Stomach (tissue), 9 donors: Measurements from ENCODE around the gene PDE9A. TPM values are rescaled to one million over a fixed set of nuclear protein-coding genes. Genes with fewer than 3 reads are reported as not detected.

ENCODE experiments used
- DNase-seq, 2 donors: peaks; one replicate each; pipeline versions ENCODE4 v3.0.0 to v3.0.0-alpha.2; 2013 to 2019
- H3K27ac ChIP-seq, 5 donors: fragments of 200-600 bp in 4 of 5; sonication (generic) in 4 of 5; one replicate each; pipeline ENCODE4 v1.5.1; 2013 to 2019; ENCODE audit warnings: mild to moderate bottlenecking in 1 of 5, moderate library complexity in 1 of 5
- H3K27me3 ChIP-seq, 3 donors: fragments of 200-600 bp; sonication (generic); one replicate each; pipeline ENCODE4 v1.5.1; 2017 to 2019; ENCODE audit warnings: mixed run types in 1 of 3
- H3K36me3 ChIP-seq, 4 donors: fragments of 200-600 bp; sonication (generic); 1 replicate in 3 of 4; 2 replicates in 1 of 4; pipeline ENCODE4 v1.5.1; 2016 to 2019
- H3K4me1 ChIP-seq, 4 donors: fragments of 200-600 bp; sonication (generic); one replicate each; pipeline ENCODE4 v1.5.1; 2016 to 2019
- H3K4me3 ChIP-seq, 4 donors: fragments of 200-600 bp; sonication (generic) in 3 of 4; one replicate each; pipeline ENCODE4 v1.5.1; 2016 to 2019; ENCODE audit warnings: mild to moderate bottlenecking in 1 of 4
- H3K9me3 ChIP-seq, 4 donors: fragments of 200-600 bp; sonication (generic); one replicate each; pipeline ENCODE4 v1.5.1; 2016 to 2019
- EP300 ChIP-seq: sonication (generic); formaldehyde crosslinking; IDR thresholded peaks from one replicate; pipeline ENCODE4 v1.6.1; 2017; ENCODE audit warnings: antibody characterized with exemption
- POLR2A ChIP-seq, 4 donors: fragments of 450-650 bp; IDR thresholded peaks; one replicate each; pipeline ENCODE4 v1.6.1; 2016; ENCODE audit warnings: antibody characterized with exemption in 4 of 4, control low read depth in 2 of 4, mild to moderate bottlenecking in 1 of 4, moderate library complexity in 1 of 4
- POLR2AphosphoS5 ChIP-seq, 3 donors: sonication (generic); formaldehyde crosslinking; IDR thresholded peaks; one replicate each; pipeline ENCODE4 v1.6.1; 2016; ENCODE audit warnings: antibody characterized with exemption in 3 of 3
- WGBS, 5 donors: extraction: QIAGEN DNeasy Blood & Tissue Kit in 3 of 5; methylation state at CpG; one replicate each; pipeline versions ENCODE4 v1.1.5 to v1.1.7; 2013 to 2018; 5-methylcytosine and 5-hydroxymethylcytosine counted together
- intact Hi-C: fragments of 100-400 bp; cut with DNase I; formaldehyde crosslinking; loops from one replicate; pipeline ENCODE4 v1.15.1; 2023; ENCODE audit warnings: low total_unique reads
- polyA plus RNA-seq, 3 donors: library from polyadenylated mRNA; stranded (reverse); fragments of 200-250 nt; gene quantifications; one replicate each; pipeline ENCODE4 v1.2.3, GENCODE V29; 2013
- total RNA-seq, 5 donors: library from RNA; depleted of rRNA; stranded (reverse); fragments of >200 nt; gene quantifications; one replicate each; pipeline versions ENCODE4 v1.1.0 to v1.2.3, GENCODE V29; 2014 to 2016
- TF ChIP-seq, protein P1 (sequence below), 7 experiments: fragments of 450-650 bp in 4 of 7; fragments of 200-600 bp in 3 of 7; sonication (generic) in 3 of 7; IDR thresholded peaks; one replicate each; pipeline ENCODE4 v1.5.1; 2016 to 2019; ENCODE audit warnings: antibody characterized with exemption in 7 of 7, control low read depth in 2 of 7, mild to moderate bottlenecking in 1 of 7
- donor health status: healthy with polysubstance abuse.
- donor health status: Bipolar disorder and iron deficiency.
- donor health status: healthy.

Gene PDE9A
- total and polyA plus RNA-seq, 8 donors, result 6.4 to 77.1 (median 11.9) TPM

DNA sequence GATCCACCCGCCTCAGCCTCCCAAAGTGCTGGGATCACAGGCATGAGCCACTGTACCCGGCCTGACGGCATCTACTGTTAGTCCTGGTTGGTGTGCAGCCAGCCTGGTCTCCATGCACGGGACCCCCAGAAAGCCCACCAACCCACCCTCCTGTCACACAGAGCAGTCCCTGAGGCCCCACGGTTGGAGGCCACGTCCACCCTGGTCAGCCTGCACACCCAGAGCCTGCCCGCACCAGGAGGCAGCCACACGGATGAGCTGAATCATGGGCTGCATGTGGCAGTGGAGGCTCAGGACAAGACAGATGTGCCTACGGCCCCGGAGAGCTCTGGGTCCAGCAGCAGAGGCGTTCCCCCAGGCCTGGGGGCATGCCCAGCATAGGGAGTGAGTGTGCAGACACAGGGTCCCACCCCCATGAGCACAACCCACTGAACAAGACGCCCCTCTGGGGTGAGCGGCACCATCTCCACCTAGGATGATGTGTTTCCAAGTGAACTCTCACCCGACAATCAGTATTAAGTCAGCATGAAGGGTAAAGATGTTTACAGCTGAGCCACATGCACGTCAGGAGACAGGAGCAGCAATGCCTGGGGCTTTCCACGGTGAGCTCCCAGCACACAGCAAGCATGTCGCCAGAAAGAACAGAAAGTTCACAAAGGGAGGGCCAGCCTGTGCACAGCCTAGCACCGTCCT lies 123.8 kb downstream of the PDE9A start:
- no peak overlapping the region for H3K4me3 ChIP-seq
- no peak for DNase-seq
- intact Hi-C loops, result no loop called here
- TF ChIP-seq, protein P1, sequence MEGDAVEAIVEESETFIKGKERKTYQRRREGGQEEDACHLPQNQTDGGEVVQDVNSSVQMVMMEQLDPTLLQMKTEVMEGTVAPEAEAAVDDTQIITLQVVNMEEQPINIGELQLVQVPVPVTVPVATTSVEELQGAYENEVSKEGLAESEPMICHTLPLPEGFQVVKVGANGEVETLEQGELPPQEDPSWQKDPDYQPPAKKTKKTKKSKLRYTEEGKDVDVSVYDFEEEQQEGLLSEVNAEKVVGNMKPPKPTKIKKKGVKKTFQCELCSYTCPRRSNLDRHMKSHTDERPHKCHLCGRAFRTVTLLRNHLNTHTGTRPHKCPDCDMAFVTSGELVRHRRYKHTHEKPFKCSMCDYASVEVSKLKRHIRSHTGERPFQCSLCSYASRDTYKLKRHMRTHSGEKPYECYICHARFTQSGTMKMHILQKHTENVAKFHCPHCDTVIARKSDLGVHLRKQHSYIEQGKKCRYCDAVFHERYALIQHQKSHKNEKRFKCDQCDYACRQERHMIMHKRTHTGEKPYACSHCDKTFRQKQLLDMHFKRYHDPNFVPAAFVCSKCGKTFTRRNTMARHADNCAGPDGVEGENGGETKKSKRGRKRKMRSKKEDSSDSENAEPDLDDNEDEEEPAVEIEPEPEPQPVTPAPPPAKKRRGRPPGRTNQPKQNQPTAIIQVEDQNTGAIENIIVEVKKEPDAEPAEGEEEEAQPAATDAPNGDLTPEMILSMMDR (IDR thresholded peaks at IDR 0.05), result no peak
- no peak for TF ChIP-seq EP300
- no peak for TF ChIP-seq POLR2AphosphoS5 (IDR thresholded peaks at IDR 0.05)
- peaks cover 10 to 18% (median 14%) of the 10 kb centered on the region in 4 donors for H3K4me1 ChIP-seq
- no peaks in the 10 kb centered on the region for H3K9me3 ChIP-seq
- 81 to 87% (median 84%) methylated on average over 13 to 18 of the region's 18 CpGs for WGBS, 5 donors
- no peak overlapping the region for H3K27ac ChIP-seq
- H3K36me3 ChIP-seq, result peaks cover 0 to 44% (median 8%) of the 10 kb centered on the region in 4 donors
- H3K27me3 ChIP-seq, result peaks cover 0 to 47% (median 0%) of the 10 kb centered on the region in 3 donors

DNA sequence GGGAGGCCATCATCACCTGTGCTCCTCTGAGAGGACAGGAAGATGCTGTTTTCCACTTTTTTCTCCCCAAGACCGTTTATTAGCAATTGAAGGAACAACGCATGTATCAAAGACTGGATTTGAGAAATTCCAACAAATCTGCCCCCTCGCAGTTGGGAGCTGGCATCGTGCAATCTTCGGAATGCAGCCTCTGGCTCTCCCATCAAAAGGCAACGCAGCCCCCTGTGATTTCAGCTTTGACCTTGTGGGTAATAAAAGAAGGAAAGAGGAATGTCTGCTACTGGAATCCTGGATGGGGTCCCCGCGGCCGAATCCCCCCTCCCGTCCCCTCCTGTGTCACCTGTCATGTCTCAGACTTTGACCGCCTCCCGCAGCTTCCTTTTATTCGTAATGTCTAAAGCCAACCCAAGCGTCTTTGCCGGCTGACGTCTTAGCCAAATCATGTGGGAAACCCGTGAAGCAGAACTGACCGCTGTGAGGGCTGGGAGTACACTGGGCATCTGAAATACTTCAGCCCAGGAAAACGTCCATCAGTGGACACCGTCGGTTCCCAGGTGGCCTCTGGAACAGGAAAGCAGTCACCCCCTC lies 124.4 kb downstream of the PDE9A start:
- Histone ChIP-seq H3K9me3 (no peaks in the 10 kb centered on the region), H3K27ac (no peak overlapping the region), H3K4me3 (no peak overlapping the region), H3K27me3 (peaks cover 0 to 50% (median 0%) of the 10 kb centered on the region in 3 donors), H3K36me3 (peaks cover 0 to 38% (median 6%) of the 10 kb centered on the region in 4 donors), H3K4me1 (peaks cover 10 to 21% (median 15%) of the 10 kb centered on the region in 4 donors)
- DNase-seq, result no peak
- TF ChIP-seq, protein P1 (IDR thresholded peaks at IDR 0.05), result no peak
- TF ChIP-seq POLR2AphosphoS5 (IDR thresholded peaks at IDR 0.05), result no peak
- TF ChIP-seq EP300, result no peak
- no peak for TF ChIP-seq POLR2A (IDR thresholded peaks at IDR 0.05)
- WGBS, 5 donors, result 65 to 79% (median 79%) methylated on average over 21 of the region's 21 CpGs
- intact Hi-C loops, result no loop called here

DNA sequence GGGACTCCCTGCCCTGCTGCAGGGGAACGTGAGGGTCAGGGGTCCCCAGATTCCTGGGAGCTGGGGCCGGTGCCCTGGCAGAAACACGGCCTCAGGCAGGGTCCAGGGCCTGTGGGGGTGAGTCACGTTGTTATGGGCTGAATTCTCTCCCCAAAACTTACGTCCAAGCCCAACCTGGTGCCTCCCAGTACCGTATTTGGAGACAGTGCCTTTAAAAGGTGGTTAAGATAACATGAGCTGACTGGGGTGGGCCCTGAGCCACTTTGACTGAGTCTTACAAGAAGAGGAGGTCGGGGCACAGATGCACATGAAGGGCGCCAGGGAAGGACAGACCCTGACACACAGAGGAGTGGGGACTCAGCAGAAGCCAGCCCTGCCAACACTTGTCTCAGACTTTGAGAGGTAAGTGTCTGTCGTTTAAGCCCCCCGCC lies 126.0 kb downstream of the PDE9A start:
- H3K4me3 ChIP-seq, result no peak overlapping the region
- H3K27ac ChIP-seq, result no peak overlapping the region
- no peak for DNase-seq
- no peaks in the 10 kb centered on the region for H3K9me3 ChIP-seq
- peaks cover 0 to 22% (median 6%) of the 10 kb centered on the region in 4 donors for H3K36me3 ChIP-seq
- TF ChIP-seq EP300, result no peak
- no peak for TF ChIP-seq POLR2A (IDR thresholded peaks at IDR 0.05)
- TF ChIP-seq, protein P1 (IDR thresholded peaks at IDR 0.05), result no peak
- TF ChIP-seq POLR2AphosphoS5 (IDR thresholded peaks at IDR 0.05), result no peak
- H3K27me3 ChIP-seq, result peaks cover 0 to 61% (median 0%) of the 10 kb centered on the region in 3 donors
- intact Hi-C loops, result no loop called here
- H3K4me1 ChIP-seq, result peaks cover 18 to 36% (median 24%) of the 10 kb centered on the region in 4 donors
- 75 to 81% (median 80%) methylated on average over 9 to 10 of the region's 10 CpGs for WGBS, 5 donors

DNA sequence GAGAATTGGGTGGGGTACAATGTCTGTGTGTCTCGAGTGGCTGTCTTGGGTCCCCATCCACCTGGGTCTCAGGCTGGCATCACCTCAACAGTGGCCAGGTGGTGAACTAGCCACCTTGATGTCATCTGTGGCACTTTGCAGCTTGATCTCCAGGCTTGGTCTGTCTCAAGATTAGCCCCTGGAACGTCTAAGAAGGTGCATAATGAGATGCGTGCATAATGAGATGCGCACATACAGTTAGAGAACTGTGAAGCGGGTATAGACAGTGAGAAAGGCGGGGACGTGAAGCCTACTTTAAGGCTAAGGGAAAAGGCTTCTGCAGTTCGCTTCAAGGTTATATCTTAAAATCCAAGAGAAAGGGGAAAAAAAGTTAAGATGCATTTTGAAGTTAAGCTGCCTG lies 127.2 kb downstream of the PDE9A start:
- Histone ChIP-seq H3K36me3 (peaks cover 0 to 10% (median 2%) of the 10 kb centered on the region in 4 donors), H3K4me1 (peaks cover 18 to 36% (median 24%) of the 10 kb centered on the region in 4 donors), H3K4me3 (no peak overlapping the region), H3K27me3 (peaks cover 0 to 72% (median 0%) of the 10 kb centered on the region in 3 donors), H3K9me3 (no peaks in the 10 kb centered on the region), H3K27ac (no peak overlapping the region)
- no peak for DNase-seq
- WGBS, 5 donors, result 47 to 63% (median 54%) methylated on average over 8 of the region's 8 CpGs
- intact Hi-C loops, result no loop called here
- TF ChIP-seq POLR2A (IDR thresholded peaks at IDR 0.05) (no peak), POLR2AphosphoS5 (IDR thresholded peaks at IDR 0.05) (no peak), EP300 (no peak)
- TF ChIP-seq, protein P1 (IDR thresholded peaks at IDR 0.05), result no peak
